ENCODE data around the gene TTC39A. TPM values are rescaled to one million over a fixed set of nuclear protein-coding genes. Genes with fewer than 3 reads are reported as not detected.

Gene TTC39A
- total RNA-seq, 1 experiment from 2014 or later, result 15.4 TPM

DNA sequence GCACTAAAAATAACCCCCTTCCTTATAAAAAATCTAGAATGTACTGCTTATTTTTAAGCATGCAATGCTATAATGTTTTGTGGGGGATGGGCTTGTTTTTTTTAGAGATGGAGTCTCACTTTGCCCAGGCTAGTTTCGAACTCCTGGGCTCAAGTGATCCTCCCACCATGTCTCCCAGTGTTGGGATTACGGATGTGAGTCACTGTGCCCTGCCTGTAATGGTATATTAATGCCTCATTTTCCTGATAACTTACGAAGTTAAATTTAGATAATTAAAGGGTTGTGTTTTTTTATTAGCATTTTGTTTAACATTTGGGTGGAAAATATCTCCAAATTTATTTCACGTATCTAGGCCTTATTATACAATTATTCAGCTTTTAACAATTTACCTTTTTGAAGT lies 87.8 kb downstream of the TTC39A start:
- Histone ChIP-seq H3K9me2 (ENCODE audit: insufficient read depth) (no peaks in the 10 kb centered on the region), H2AFZ (ENCODE audit: low read depth, low read length, poor library complexity, severe bottlenecking) (no peak overlapping the region), H3K4me1 (ENCODE audit: control insufficient read depth in 1 of 2, insufficient read depth in 2 of 2, low read length in 2 of 2) (peaks cover 8 to 13% of the 10 kb centered on the region in 2 experiments; a peak in 3 of 4 replicates), H3K4me2 (ENCODE audit: low read length) (no peak overlapping the region), H3K9ac (ENCODE audit: low read length) (no peak overlapping the region), H3K27ac (ENCODE audit: low read depth, low read length) (no peak overlapping the region), H3K27me3 (ENCODE audit: insufficient read depth, low read length) (no peaks in the 10 kb centered on the region), H4K20me1 (ENCODE audit: insufficient read depth) (peaks cover 16% of the 10 kb centered on the region), H3K4me3 (replicated peaks in 1 of 2; ENCODE audit: low read depth in 1 of 2, low read length in 2 of 2) (no peak overlapping the region), H3K79me2 (ENCODE audit: insufficient read depth, low read length) (peaks cover 98% of the 10 kb centered on the region), H3K36me3 (ENCODE audit: control insufficient read depth in 1 of 2, insufficient read depth in 2 of 2, low read length in 2 of 2) (no peaks in the 10 kb centered on the region), H3K9me3 (ENCODE audit: control insufficient read depth in 1 of 2, insufficient read depth in 1 of 2, low read depth in 1 of 2, low read length in 2 of 2) (no peaks in the 10 kb centered on the region)
- ATAC-seq, result no peak
- intact Hi-C loops (cut with micrococcal nuclease), result no loop called here
- POLR2A ChIA-PET, result no interaction called here
- DNase-seq (ENCODE audit: low read depth, low spot score), result no peak
- CTCF ChIA-PET, result no interaction called here
- RAD21 ChIA-PET (ENCODE audit: low non-redundant PET in 1 of 2, low total read pairs in 2 of 2, uncharacterized antibody in 2 of 2, unreplicated experiment in 2 of 2), result no interaction called here
- no TSS peak for BruUV-seq (replicated peaks)
- no peak for TF ChIP-seq YY1 (IDR thresholded peaks at IDR 0.05; ENCODE audit: extremely low read depth, insufficient replicate concordance, low read depth, low read length)
- no peak for TF ChIP-seq EZH2 (IDR thresholded peaks at IDR 0.05)
- TF ChIP-seq, protein P1, sequence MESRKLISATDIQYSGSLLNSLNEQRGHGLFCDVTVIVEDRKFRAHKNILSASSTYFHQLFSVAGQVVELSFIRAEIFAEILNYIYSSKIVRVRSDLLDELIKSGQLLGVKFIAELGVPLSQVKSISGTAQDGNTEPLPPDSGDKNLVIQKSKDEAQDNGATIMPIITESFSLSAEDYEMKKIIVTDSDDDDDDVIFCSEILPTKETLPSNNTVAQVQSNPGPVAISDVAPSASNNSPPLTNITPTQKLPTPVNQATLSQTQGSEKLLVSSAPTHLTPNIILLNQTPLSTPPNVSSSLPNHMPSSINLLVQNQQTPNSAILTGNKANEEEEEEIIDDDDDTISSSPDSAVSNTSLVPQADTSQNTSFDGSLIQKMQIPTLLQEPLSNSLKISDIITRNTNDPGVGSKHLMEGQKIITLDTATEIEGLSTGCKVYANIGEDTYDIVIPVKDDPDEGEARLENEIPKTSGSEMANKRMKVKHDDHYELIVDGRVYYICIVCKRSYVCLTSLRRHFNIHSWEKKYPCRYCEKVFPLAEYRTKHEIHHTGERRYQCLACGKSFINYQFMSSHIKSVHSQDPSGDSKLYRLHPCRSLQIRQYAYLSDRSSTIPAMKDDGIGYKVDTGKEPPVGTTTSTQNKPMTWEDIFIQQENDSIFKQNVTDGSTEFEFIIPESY (IDR thresholded peaks at IDR 0.05; ENCODE audit: extremely low read depth, insufficient replicate concordance, low read length), result no peak
- no peak for TF ChIP-seq TCF7L2 (IDR thresholded peaks at IDR 0.05; ENCODE audit: borderline replicate concordance, extremely low read depth, insufficient read depth, insufficient read length)
- no peak for TF ChIP-seq ZFX (IDR thresholded peaks at IDR 0.05)
- no peak for TF ChIP-seq SRF (IDR thresholded peaks at IDR 0.05; ENCODE audit: low read depth)
- no peak for TF ChIP-seq POLR2AphosphoS5 (IDR thresholded peaks at IDR 0.05; ENCODE audit: low read depth, low read length)
- no peak for TF ChIP-seq MAX (IDR thresholded peaks at IDR 0.05)
